A172 (cell line): ENCODE measurements around the gene KDM6A. TPM values are rescaled to one million over a fixed set of nuclear protein-coding genes. Genes with fewer than 3 reads are reported as not detected.
"Not testable (repeated sequence)": the region's sequence is repeated elsewhere in the genome, so short reads cannot be mapped to it uniquely, and the experiment has no call there.

Experiments
- DNase-seq: peaks from one replicate; pipeline ENCODE4 v3.0.0-alpha.2; 2015; ENCODE audit warnings: low spot score
- total RNA-seq: library from RNA; depleted of rRNA; stranded (reverse); fragments of >200 nt; shearing (Covaris generic); gene quantifications from 2 replicates; pipeline ENCODE4 v1.2.3, GENCODE V29; 2014; rRNA removed

Gene KDM6A
- total RNA-seq: 10.4 and 10.9 TPM in 2 replicates

DNA sequence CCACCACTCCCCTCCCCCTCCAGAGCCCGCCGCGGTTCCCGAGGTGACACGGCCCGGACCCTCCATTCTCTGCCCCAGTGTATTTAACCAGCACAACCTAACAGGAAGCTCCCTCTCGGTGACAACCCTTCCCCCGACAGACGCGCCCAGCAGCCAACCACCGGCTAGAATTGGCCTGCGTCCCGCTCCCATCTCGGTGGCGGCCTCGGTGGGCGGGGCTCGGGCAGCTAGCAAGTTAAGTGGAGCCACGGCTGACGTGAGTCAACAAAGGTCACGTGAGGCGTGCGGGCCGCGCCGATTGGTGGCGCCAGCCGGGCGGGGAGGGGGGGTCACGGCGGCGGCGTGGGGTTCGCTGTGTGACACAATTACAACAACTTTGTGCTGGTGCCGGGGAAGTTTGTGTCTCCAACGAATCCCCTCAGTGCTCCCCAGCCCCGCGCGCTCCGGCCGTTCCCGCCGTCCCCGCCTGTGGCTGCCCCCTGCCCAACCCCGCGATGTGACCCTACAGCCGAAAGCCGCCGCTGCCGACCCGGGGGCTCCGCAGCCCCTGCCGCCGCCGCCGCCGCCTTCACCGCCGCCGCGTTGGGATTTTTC, at the start of gene KDM6A:
Gene KDM6A (plus strand): TSS at position 368 of the 594 bp plus-strand sequence. CDS start 364 bp downstream, outside the sequence.
- DNase-seq: peak; percentile 88

DNA sequence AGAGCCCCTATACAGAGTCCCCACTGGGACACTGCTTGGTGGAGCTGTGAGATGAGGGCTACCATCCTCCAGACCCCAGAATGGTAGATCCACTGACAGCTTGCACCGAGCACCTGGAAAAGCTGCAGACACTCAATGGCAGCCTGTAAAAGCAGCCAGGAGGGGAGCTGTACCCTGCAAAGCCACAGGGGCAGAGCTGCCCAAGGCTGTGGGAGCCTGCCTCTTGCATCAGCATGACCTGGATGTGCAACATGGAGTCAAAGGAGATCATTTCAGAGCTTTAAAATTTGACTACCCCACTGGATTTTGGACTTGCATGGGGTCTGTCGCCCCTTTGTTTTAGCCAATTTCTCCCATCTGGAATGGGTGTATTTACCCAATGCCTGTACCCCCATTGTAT, 49.8 kb upstream of the KDM6A start:
- DNase-seq: not testable (repeated sequence)

DNA sequence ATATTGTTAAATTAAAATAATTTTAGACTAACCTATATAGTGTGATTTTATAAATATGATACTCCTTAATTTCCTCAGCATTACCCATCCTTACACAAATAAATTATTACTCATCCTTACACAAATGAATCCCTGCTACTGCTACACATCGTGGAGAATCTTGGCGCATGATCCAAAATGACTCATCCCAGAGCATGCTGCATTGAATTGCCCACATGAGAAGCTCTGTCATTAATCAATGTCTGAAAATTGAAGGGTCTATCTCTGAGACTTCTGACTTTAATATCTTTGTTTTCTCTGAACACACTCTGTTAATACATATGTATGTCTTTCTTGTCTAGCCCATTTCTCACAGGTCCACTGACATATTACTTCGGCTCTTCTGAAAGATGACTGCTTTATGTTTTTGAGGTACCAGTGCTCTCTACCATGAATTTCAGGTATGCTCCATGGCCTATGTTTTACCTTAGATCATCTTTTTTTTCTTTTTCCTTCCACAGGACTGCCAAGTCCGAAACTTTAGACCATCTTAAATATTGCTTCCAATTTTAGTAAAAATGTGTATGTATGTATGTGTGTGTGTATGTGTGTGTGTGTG, 44.9 kb upstream of the KDM6A start:
- peak; percentile 67 for DNase-seq

DNA sequence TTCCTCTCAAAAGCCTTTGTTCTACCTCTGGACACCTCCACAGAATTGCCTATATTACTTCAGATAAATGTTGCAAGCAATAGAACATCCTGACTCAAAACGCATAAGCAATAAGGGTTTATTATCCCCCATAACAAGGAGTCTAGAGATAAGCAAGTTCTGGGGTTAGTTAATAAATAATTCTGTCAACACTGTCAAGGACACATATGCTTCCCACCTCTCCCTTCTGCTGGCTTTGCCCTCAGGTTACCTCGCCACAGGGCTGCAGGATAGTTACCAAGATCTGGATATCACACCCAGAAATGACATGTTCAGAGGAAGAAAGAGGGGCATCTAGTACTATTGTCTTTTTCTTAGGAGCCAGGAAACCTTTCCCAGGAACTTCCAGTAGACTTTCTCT, 43.2 kb upstream of the KDM6A start:
- no peak for DNase-seq

DNA sequence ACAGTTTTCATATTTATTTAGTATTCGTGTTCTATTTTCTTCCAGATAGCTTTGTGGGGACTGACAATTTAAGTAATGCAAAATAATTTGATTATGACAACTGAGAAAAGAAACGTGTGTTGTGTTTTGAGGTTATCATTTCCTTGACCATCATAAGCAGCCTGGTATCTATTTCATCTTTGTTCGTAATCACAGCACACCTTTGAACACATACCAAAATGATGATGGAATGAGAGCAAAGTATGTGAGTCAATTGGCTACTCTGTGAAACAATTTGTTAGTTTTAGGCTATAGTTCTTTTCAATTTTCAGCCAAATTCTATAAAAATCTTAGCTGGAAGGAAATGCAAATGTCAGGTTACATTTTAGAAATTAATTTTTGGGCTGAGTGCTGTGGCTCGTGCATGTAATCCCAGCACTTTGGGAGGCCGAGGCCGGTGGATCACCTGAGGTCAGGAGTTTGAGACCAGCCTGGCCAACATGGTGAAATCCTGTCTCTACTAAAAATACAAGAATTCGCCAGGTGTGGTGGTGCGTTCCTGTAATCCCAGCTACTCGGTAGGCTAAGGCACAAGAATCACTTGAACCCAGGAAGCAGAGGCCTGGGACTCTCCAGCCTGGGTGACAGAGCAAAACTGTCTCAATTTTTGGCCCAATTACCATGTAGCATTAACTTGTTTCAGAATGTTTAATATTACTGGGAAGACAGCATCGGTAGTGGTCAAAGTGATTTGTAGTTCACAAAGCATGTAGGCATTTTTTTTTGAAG, 30.3 kb upstream of the KDM6A start:
- DNase-seq: no peak

DNA sequence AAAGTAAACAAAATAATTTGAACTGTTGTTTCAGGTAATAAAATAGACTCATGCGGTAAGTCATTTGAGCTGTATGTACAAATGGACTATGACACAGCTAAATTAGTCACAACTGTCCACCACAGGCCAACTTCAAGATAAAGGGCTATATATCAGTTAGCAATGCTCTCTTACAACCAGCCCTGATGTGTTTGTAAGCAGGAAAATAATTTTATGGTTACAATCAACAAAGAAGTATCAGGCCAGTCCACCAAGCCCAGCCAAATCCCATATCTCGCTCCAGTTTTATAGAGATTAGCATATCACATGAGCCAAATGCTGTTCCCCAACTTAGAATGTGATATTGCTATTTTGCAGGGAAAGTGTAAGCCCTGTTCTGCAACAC, 29.7 kb upstream of the KDM6A start:
- peak; percentile 24 for DNase-seq

DNA sequence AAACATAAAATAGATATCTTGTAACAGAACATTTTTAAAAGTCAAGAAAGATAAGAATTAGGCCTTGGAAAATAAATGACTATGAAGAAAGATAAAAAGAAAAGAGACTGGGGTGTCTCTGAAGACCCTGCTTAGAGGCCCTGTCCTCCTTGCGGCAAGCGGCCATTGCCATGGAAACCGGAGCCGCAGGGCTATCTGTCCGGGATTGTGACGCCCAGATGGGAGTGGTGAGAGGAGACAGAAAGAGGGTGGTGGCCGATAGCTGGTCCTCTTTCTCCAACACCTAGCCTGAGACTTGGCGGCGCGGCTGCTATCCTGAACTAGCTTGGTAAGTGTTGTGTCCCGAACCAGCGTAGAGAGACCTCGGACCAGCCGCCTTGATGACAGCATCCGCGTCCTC, 29.2 kb upstream of the KDM6A start, which contains the start of gene DUSP21:
Gene DUSP21 (plus strand): TSS at position 269 of the 400 bp plus-strand sequence. CDS start 112 bp downstream, at position 381.
- DNase-seq: no peak

DNA sequence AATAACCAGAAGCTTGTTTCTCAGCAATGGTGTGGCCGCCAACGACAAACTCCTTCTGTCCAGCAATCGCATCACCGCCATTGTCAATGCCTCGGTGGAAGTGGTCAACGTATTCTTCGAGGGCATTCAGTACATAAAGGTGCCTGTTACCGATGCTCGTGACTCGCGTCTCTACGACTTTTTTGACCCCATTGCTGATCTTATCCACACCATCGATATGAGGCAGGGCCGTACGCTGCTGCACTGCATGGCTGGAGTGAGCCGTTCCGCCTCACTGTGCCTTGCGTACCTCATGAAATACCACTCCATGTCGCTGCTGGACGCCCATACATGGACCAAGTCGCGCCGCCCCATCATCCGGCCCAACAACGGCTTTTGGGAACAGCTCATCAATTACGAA, 28.8 kb upstream of the KDM6A start:
- no peak for DNase-seq

DNA sequence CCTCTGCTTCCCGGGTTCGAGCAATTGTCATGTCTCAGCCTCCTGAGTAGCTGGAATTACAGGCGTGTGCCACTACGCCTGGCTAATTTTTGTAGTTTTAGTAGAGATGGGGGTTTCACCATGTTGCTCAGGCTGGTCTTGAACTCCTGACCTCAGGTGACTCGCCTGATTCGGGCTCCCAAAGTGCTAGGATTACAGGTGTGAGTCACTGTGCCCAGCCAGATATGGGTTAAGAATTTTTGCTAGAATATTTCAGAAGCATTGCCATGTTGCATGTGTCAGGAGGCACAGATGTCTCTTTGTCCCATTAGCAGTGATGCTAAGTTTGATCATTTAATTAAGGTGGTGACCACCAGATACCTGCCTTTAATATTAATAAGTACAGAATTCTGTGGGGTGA, 22.1 kb upstream of the KDM6A start:
- not testable (repeated sequence) for DNase-seq

DNA sequence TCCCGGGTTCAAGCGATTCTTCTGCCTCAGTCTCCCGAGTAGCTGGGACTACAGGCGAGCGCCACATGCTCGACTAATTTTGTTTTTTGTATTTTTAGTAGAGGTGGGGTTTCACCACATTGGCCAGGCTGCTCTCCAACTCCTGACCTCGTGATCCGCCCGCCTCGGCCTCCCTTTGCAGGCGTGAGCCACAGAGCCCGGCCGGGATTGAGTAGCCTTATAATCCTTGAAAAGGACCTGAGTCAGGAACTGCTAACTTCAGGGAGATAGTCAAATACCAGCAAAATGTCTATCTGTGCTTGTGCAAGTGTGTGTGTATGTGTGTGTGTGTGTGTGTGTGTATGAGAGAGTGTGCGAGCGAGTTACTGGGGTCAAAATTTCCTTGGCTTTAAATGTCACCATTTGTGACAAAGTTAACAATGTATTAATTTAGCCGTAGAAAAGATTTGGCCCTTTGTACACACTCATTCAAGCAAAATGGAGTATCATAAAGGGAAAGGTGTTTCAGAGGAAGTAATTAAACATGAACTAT, 1.8 kb upstream of the KDM6A start:
- DNase-seq: no peak

DNA sequence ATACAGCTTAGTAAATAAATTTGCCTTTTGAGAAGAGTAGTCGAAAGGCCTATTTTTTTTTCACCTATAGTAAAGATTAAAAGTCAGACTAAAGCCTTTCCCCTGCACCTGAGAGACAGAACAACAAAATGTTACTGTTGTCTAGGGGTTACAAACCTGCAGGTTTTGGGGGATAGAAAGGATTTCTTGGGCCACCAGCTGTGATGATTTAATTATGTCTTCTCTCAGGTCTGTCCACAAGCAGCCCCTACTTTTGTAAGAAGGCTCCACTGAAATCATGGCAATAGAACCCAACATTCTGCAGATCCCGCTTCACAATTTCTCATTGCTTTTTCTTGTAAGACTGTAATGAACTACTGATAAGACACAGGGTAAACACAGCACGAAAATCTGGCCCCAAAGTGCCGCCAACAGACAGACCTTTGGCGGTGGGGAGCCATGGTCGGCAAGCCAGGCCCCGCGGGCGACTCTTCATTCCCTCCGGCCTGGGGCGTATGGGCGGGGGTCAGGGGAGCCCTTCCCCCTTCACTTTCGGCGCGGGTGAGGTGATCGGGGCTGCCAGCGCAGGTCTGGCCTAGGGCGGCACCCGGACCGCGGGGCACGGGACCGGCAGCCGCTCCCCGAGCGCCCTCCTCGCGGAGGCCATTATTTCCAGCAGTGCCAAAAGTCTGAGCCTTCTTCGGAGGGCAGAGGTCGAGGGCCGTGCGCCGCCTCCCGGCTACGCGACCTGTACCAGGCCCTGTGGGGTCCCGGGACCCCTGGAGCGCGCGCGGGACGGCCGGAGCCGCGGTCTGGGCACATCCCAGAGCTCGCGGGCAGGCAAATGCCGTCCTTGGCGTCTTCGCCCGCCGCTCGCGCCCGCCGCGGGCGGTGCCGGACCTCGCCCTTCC, 812 bp upstream of the KDM6A start:
- peak; percentile 5 for DNase-seq

DNA sequence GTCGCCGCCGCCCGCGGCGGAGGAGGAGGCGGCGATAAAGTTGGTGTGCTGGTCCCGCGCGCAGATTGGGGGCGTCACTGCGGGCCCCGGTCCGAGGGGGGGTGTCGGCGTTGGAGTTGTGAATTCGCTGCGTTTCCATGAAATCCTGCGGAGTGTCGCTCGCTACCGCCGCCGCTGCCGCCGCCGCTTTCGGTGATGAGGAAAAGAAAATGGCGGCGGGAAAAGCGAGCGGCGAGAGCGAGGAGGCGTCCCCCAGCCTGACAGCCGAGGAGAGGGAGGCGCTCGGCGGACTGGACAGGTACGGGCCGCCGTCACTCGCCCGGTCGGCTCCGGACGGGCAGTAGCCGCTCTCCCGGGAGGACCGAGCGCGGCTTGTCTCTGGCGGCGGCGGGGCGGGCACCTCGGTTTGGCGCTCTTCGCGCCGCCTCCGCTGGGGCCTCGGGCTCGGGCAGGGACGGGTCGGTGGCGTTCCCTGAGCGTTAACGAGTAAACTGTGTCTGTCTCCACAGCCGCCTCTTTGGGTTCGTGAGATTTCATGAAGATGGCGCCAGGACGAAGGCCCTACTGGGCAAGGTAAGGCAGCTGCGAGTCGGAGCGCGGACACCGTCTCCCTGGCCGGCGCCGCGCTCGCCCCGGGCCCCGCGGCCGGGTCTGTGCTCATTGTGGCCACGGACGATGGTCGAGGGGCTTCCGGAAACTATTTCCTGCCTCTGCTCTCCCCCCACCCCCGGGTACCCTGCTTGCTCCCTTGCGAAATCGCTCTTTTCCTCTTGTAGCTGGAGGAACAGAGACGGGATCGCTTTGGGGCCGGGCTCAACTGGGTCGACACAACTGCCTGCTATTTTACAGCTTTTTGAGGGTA, 658 bp downstream of the KDM6A start:
- peak; percentile 19 for DNase-seq

DNA sequence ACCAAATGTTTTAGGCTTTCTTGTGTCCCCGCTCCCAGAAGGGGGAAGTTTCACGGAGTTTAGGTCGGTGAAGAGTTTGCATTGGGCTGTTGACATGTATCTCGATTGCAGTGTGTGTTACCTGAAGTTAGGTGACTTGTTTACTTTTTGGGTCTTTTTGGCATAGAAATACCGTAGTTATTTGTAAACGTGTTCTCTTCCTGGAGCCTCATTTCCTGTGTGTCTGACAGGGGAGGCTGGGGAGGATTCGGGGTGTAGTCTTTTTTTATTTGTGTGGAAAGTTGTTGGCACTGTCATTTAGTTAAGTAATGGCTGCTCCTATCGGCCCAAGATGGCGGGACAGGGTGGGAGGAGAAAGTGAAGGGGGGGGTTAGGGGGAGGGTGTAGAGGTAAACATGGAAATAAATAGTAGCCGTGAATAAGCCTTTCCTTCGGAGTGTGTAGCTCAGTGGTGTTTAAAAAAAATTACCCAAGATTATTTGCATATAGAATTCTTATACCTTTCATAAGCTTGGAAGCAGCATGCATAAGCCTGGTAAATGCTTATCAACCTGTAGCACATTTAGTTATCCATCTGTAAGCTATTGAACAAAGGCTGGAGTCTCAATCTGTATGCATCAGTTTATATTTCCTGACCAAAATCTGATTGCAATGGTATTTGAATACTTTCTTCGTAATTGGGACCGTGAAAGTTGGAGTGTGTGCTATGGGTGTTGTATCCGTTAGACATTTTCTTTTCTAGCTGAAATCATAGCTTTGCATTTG, 1.6 kb downstream of the KDM6A start:
- peak; percentile 25 for DNase-seq

DNA sequence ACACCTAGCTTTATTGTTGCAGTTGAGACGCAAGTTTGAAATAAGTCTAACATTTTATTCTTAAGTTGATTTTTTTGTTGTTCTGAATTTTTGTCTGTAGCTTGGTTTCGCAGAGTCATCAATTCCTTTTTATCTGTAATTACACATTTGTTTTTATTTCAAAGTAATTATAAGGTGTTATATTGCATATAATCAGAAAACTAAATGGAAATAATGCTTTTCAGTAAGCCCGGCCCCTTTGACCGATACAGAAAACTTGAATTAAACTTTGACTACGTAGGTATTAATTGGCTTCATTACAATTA, 2.1 kb downstream of the KDM6A start:
- DNase-seq: no peak

DNA sequence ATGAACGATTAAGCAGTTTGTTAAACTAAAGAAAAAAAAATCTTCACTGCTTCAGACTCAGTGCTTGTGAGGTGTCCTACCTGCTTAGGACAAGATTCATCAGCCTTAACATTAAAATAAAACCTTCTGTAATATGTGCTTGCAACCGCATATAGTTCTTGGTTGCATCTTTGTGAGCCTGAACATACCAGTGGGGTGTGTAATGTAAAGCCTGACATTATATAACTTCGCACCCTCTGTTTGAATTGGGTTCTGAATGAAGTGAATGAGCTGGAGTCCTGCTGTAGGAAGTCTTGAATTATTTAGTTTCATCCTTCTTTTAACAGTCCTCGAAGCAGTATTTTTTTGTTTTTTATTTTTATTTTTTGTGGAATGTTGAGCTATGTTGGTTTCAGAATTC, 3.1 kb downstream of the KDM6A start:
- DNase-seq: no peak

DNA sequence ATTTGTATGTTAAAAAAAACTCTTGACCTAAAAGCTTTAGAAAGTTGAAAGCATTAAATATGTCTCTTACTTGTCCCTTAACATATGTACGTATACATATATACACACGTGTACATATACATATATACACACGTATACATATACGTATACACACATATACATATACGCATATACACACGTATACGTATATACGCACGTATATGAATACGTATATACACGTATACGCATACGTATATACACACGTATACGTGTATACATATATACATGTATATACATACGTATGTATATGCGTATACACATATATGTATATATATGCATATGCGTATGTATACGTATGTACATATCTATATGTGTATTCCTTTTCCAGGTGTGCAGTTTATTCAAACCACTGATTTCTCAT, 3.8 kb downstream of the KDM6A start:
- DNase-seq: no peak

DNA sequence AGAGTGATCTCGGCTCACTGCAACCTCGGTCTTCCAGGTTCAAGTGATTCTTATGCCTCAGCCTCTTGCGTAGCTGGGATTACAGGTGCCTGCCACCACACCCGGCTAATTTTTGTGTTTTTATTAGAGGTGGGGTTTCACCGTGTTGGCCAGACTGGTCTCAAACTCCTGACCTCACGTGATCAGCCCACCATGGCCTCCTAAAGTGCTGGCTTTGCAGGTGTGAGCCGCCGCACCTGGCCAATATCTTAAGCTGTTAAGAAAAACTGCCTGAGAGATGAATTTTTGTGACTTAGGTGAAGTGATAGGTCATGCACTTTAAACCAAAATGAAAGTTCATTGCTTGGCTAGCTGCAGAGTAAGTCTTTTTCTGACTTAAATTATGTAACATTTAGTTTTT, 5.8 kb downstream of the KDM6A start:
- DNase-seq: no peak

DNA sequence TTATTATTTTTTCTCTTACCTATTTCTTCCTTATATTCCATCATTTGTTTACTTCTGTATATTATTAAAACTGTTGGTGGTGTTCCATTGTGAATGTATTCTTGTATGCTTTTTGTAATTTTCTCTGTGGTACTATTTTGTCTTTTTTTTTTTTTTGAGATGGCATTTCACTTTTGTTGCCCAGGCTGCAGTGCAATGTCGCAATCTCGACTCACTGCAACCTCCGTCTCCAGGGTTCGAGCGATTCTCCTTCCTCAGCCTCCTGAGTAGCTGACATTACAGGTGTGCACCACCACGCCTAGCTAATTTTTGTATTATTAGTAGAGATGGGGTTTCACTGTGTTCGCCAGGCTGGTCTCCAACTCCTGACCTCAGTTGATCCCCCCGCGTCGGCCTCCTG, 8.6 kb downstream of the KDM6A start:
- no peak for DNase-seq

DNA sequence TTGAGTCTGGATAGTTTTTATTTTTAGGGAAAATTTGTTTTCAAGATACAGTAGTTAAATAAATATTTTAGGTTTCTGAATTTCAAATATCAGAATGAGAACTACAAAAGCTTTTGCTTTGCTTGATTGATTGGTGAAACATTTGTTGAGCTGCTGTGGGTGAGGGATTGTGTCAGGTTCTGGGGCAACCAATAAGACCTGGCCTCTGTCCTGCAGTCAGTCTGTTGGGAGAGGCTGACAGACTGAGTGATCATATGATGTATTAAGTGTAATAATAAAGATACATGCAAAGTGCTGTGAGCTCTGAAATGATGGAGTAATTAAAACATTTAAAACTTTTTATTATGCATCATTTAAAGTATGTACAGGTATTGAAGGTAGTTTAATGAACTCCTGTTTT, 9.6 kb downstream of the KDM6A start:
- DNase-seq: no peak

DNA sequence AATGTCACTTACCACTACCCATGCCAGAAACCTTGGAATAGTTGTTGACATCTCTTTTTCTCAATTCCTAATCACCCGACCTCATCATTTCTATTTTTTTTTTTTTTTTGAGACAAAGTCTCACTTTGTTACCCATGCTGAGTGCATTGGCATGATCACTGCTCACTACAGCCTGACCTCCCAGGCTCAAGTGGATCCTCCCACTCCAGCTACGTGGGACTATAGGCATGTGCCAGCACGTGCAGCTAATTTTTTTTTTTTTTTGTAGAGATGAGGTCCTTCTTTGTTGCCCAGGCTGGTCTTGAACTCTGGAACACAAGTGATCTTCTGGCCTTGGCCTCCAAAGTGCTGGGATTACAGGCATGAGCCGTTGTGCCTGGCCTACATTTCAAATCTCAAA, 12.0 kb downstream of the KDM6A start:
- no peak for DNase-seq
